Measurements from ENCODE around the gene ATP5MK. TPM values are rescaled to one million over a fixed set of nuclear protein-coding genes. Genes with fewer than 3 reads are reported as not detected.
A peak's percentile ranks its signal among the peaks of the same experiment; 100 is the strongest.

ATP5MK gene
- total RNA-seq, 1 experiment from 2014 or later, result 335 TPM

DNA sequence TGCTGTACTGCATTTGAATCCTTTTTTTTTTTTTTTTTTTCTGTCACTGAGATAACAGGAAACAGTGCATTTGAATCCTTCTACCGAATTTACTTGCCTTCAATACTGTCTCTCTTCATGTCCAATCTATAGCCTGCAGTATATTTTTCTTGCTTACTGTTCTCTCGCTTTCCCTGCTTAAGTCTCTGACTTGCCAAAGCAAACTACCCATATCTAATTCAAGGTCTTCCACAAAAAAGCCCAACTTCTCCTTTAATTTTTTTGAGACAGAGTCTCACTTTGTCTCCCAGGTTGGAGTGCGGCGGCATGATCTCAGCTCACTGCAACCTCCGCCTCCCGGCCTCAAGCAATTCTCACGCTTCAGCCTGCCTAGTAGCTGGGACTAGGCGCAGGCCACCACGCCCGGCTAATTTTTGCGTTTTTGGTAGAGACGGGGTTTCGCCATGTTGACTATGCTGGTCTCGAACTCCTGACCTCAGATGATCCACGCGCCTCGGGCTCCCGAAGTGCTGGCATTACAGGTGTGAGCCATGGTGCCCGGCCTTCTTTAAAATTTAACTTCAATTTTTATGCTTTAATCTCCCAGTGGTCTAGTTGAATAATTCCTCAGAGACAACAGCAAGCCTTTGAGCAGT, 1.0 kb upstream of the ATP5MK start:
- H4K20me1 ChIP-seq (ENCODE audit: control insufficient read depth, insufficient read depth, insufficient read length), result no peaks in the 10 kb centered on the region
- no peak overlapping the region for H2BK120ac ChIP-seq (ENCODE audit: low read depth, low read length, poor library complexity, severe bottlenecking)
- DNase-seq, result no peak
- no CpG with 5 or more reads among the region's 19 CpGs for WGBS (ENCODE audit: extremely low coverage, insufficient read length, low lambda C conversion rate)
- H3K27ac Mint-ChIP-seq, result peak overlapping the region in 2 of 3 experiments; percentile 62 to 95; a peak in 3 of 7 replicates
- peaks cover 27 to 80% (median 64%) of the 10 kb centered on the region in 3 experiments for H3K36me3 Mint-ChIP-seq (ENCODE audit: insufficient read depth in 1 of 3, low read depth in 3 of 3)
- no peaks in the 10 kb centered on the region; a peak in 1 of 5 replicates for H3K9me3 Mint-ChIP-seq
- no peaks in the 10 kb centered on the region; the same call in 1 of the 2 replicates for H3K4me1 ChIP-seq (ENCODE audit: insufficient read depth, low read length)
- peak overlapping the region; percentile 92 for H3K9ac ChIP-seq (ENCODE audit: extremely low read depth, insufficient read length, low read length)
- no peak overlapping the region for H2BK15ac ChIP-seq (ENCODE audit: low read depth, low read length)
- no peak overlapping the region for H4K8ac ChIP-seq (replicated peaks; ENCODE audit: insufficient read length, low read depth, low read length)
- H4K91ac ChIP-seq (ENCODE audit: insufficient read length, low read depth, low read length), result no peak overlapping the region
- H3K4me2 ChIP-seq (ENCODE audit: insufficient read depth, insufficient read length, low read length), result peak overlapping the region; percentile 77
- no peak overlapping the region for H3K18ac ChIP-seq (ENCODE audit: insufficient read length, low read depth, low read length)
- no peak overlapping the region for H2BK20ac ChIP-seq (ENCODE audit: low read depth, low read length, poor library complexity, severe bottlenecking)
- no peaks in the 10 kb centered on the region for H3K27me3 ChIP-seq (ENCODE audit: insufficient read depth, low read length)
- peaks cover 23% of the 10 kb centered on the region; the same call in 1 of the 2 replicates for H3K79me2 ChIP-seq (ENCODE audit: insufficient read depth, low read length)
- peaks cover 15 to 22% of the 10 kb centered on the region in 2 experiments for H3K4me1 Mint-ChIP-seq
- no peak overlapping the region for H3K23ac ChIP-seq (ENCODE audit: insufficient read length, low read depth, low read length)
- TF ChIP-seq, protein P1, sequence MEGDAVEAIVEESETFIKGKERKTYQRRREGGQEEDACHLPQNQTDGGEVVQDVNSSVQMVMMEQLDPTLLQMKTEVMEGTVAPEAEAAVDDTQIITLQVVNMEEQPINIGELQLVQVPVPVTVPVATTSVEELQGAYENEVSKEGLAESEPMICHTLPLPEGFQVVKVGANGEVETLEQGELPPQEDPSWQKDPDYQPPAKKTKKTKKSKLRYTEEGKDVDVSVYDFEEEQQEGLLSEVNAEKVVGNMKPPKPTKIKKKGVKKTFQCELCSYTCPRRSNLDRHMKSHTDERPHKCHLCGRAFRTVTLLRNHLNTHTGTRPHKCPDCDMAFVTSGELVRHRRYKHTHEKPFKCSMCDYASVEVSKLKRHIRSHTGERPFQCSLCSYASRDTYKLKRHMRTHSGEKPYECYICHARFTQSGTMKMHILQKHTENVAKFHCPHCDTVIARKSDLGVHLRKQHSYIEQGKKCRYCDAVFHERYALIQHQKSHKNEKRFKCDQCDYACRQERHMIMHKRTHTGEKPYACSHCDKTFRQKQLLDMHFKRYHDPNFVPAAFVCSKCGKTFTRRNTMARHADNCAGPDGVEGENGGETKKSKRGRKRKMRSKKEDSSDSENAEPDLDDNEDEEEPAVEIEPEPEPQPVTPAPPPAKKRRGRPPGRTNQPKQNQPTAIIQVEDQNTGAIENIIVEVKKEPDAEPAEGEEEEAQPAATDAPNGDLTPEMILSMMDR (conservative IDR thresholded peaks at IDR 0.05), result no peak
- H2BK12ac ChIP-seq (ENCODE audit: insufficient read length, low read depth, low read length), result no peak overlapping the region
- H2BK5ac ChIP-seq (ENCODE audit: insufficient read length, low read length), result no peak overlapping the region
- peaks cover 8% of the 10 kb centered on the region for H3K79me1 ChIP-seq (ENCODE audit: insufficient read depth, low read depth, low read length, poor library complexity, severe bottlenecking)
- H3K4ac ChIP-seq (ENCODE audit: low read depth, low read length), result no peak overlapping the region
- H4K5ac ChIP-seq (ENCODE audit: insufficient read length, low read depth, low read length), result no peak overlapping the region
- H3K23me2 ChIP-seq (ENCODE audit: insufficient read length, low read depth, low read length, poor library complexity, severe bottlenecking), result peaks cover 9% of the 10 kb centered on the region
- H3K27me3 Mint-ChIP-seq (ENCODE audit: low read depth), result no peaks in the 10 kb centered on the region
- no peak overlapping the region for H3T11ph ChIP-seq (ENCODE audit: low read length)
- H3K4me3 Mint-ChIP-seq, result peak overlapping the region; percentile 99
- no peak overlapping the region for H3K14ac ChIP-seq (ENCODE audit: insufficient read depth, low read length)
- H3K27ac ChIP-seq (ENCODE audit: insufficient read length, low read depth, low read length), result no peak overlapping the region
- H2AK5ac ChIP-seq (ENCODE audit: insufficient read length, low read length), result no peak overlapping the region
- H3K9me3 ChIP-seq (ENCODE audit: control insufficient read depth, low read depth, low read length), result no peaks in the 10 kb centered on the region
- no peak overlapping the region for H2AFZ ChIP-seq (ENCODE audit: low read length)
- H3K56ac ChIP-seq (ENCODE audit: insufficient read length, low read depth, low read length), result no peak overlapping the region
